Subcutaneous adipose tissue (tissue), 4 donors: ENCODE data around the gene DGKB. TPM values are rescaled to one million over a fixed set of nuclear protein-coding genes. Genes with fewer than 3 reads are reported as not detected.

Experiments used
- total RNA-seq, 4 donors: library from RNA; depleted of rRNA; stranded (reverse); fragments of >200 nt; gene quantifications; one replicate each; pipeline ENCODE4 v1.1.0, GENCODE V29; 2016
- TF ChIP-seq, protein P1 (sequence below): fragments of 450-650 bp; IDR thresholded peaks from one replicate; pipeline ENCODE4 v1.5.1; 2016; ENCODE audit warnings: low read depth, mild to moderate bottlenecking, control low read depth, antibody characterized with exemption, moderate library complexity

DGKB gene
- total RNA-seq, 4 donors from 2014 or later, result 0.17 TPM; not detected in 3

DNA sequence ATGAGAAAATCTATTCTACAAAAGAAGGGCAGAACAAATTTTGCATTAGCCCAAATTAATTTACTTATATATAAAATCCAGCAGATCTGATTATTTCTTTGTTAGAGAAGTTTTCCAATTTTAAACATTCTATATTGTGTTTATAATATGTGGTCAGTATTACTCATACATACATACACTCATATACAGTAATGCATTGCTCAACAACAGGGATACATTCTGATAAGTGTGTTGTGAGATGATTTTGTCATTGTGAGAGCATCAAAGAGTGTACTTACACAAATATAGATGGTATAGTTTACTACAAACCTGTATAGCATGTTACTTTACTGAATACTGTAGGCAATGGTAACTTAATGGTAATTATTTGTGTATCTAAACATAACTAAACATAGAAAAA, 673.5 kb downstream of the DGKB start:
- TF ChIP-seq, protein P1, sequence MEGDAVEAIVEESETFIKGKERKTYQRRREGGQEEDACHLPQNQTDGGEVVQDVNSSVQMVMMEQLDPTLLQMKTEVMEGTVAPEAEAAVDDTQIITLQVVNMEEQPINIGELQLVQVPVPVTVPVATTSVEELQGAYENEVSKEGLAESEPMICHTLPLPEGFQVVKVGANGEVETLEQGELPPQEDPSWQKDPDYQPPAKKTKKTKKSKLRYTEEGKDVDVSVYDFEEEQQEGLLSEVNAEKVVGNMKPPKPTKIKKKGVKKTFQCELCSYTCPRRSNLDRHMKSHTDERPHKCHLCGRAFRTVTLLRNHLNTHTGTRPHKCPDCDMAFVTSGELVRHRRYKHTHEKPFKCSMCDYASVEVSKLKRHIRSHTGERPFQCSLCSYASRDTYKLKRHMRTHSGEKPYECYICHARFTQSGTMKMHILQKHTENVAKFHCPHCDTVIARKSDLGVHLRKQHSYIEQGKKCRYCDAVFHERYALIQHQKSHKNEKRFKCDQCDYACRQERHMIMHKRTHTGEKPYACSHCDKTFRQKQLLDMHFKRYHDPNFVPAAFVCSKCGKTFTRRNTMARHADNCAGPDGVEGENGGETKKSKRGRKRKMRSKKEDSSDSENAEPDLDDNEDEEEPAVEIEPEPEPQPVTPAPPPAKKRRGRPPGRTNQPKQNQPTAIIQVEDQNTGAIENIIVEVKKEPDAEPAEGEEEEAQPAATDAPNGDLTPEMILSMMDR, result no peak

DNA sequence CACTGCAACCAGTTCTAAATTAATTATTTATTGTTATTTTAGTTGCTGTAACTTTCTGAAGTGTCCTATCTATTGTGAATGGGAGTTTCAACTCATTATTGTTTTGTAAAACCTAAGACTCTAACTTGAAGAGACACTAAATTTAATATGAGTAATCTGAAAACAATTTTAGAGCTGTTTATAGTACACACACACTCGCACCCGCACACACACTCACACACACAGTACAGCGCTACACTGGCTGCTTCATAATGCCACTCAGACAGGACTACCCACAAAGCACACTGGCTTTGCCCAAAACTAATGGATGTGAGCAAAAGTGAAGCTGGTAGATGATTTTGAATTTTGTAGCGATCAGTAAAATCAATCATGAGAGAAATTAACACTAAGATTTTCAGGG, 674.2 kb downstream of the DGKB start:
- TF ChIP-seq, protein P1, result no peak

DNA sequence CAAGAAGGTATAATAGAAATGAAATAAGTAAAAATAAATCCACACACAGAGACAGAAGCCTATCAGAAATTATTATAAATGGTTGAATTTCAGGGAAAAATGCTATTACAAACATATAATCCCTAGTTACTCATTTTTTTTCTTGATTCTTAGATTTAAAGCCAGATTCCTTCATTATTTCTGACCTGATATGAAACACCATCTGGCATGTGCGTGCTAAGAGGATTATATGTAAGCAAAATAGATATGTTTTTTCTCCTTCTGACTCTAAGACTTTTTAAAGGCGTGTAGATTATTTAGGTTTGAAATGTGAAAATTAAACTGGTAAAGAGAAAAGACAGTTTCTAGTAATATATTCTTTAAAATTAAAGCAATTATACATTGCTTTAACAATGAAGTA, 676.4 kb downstream of the DGKB start:
- TF ChIP-seq, protein P1, result no peak

DNA sequence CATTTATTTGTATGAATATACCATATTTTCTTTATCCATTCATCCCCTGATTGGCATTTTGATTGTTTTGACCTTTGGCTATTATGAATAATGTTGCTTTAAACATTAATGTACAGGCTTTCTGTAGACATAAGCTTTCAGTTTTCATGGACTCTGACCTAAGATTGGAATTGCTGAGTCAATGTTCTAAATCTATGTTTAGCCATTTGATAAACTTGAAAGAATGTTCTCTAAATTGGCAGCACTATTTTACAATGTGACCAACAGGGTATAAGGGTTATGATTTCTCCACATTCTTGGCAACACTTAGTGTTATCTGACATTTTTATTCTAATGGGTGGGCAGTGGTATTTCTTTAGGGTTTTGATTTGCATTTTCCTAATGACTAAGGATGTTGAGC, 683.4 kb downstream of the DGKB start:
- TF ChIP-seq, protein P1, result no peak

DNA sequence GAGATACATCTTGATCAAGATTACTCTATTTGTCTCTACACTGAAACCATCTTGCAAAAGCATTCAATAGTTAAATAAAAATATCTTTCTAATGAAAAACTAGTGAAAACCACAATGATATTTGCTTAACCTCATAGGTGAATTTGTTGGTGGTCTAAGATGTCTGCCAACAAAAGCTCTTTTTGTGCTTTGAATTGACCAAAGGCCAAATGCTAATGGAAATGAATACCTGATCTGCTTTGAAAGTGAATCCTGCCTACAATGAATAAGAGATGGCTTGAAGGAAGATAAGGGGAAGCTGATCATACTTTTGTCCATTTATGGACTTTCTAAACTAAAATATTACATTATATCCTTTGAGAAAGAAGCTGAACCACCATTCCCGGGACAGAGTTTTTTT, 684.2 kb downstream of the DGKB start:
- TF ChIP-seq, protein P1, result no peak

DNA sequence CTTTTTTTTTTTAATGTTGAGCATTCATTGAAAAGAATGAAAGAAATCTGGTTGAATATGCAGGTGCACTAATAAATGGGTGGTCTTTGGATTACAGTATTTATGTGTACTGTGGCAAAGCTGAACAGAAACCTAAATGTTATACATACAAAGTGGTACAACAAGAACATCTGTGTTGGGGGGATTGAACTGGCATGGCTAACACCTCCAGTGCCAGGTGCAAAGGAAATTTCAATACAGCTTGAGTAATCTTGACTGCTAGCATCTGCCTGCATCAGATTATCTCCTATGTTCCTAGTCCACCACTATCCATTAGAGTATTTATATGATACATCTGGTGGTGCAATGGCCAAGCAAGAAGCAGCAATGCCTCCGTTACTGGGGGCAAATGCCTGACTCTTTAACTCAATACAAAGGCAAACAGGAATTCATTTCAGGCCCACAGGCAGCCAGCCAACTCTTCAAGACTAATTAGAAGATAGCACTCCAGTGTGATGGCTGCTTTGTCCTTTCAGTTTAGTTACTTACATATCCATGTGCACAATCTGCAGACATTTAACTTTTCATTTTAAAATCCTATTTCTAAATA, 692.6 kb downstream of the DGKB start:
- TF ChIP-seq, protein P1, result no peak

DNA sequence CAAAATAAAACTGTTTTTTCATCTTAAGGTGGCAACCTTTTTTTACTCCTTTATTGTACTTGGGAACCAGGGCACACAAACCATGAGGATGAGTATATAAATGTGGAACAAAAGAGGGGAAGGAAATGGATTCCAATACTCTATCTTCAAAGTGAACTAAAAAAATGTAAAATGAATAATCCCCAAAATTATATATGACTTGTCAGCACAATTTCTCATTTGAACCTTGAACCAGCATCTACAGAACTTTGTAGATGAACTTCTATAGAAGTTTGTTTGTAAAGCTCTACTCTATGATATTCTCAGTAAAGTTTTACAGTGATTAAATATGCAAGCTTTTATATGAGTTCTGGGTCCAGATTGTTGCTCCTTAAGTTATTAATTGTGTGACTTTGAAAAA, 694.8 kb downstream of the DGKB start:
- TF ChIP-seq, protein P1, result no peak

DNA sequence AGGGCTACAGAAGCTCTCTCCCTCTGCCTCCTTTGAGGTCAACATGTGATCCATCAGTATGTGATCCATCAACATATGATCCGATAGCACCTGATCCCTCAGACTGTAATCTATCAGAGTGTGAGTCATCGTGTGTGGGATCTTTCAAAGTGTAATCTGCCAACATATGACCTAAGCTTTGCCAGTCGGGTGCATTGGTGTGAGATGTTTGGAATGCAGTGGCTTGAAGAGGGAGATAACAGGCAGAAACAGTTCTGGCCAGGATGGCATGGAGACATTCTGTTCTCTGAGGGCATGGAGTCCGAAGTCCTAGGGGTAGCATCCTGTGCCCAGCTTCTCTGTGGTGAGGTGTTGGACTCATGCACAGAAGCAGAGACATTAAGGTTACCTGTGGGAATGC, 695.4 kb downstream of the DGKB start:
- TF ChIP-seq, protein P1, result no peak
